ENCODE data around the gene CNN2. TPM values are rescaled to one million over a fixed set of nuclear protein-coding genes. Genes with fewer than 3 reads are reported as not detected.

Gene CNN2
- total and polyA plus RNA-seq, 9 of the 15 experiments (the other 6 are each of a cell fraction or from before 2014, with no cell fraction given) = 12.1 to 174 (median 52.7) TPM

DNA sequence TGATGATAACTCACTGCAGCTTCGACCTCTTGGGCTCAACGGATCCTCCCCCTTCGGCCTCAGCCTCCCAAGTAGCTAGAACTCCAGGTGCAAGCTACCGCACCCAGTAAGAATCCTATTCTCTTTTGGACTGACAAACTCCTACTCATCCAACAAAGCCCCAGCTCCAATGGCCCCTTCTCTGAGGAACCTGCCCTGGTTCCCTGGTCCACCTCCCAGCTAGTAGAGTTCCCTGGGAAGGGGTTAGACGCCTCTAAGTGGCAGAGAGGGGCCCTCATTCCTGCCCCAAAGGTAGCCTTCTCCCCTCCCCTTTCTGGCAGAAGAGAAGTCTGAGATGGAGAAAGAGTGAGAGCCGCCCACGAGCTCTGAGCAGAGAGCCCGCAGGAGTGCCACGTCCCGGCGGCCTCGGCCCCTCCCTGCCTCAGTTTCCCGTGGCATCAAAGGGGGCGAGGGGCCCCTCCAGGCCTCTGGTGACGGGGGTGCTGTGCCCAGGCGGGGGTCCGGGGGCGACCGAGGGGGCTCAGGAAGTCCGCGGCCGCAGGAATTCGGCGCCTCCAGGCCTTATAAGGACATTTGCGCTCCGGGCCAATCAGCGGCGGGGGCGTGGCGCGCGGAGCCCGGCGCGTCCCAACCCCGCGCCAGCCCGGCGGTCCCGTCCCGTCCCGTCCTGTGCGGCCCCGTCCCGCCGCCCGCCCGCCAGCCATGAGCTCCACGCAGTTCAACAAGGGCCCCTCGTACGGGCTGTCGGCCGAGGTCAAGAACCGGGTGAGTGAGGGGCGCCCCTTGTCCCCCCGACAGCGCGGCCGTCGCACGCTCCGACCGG, at the start of gene CNN2 (continued):
- TF ChIP-seq, protein P1, sequence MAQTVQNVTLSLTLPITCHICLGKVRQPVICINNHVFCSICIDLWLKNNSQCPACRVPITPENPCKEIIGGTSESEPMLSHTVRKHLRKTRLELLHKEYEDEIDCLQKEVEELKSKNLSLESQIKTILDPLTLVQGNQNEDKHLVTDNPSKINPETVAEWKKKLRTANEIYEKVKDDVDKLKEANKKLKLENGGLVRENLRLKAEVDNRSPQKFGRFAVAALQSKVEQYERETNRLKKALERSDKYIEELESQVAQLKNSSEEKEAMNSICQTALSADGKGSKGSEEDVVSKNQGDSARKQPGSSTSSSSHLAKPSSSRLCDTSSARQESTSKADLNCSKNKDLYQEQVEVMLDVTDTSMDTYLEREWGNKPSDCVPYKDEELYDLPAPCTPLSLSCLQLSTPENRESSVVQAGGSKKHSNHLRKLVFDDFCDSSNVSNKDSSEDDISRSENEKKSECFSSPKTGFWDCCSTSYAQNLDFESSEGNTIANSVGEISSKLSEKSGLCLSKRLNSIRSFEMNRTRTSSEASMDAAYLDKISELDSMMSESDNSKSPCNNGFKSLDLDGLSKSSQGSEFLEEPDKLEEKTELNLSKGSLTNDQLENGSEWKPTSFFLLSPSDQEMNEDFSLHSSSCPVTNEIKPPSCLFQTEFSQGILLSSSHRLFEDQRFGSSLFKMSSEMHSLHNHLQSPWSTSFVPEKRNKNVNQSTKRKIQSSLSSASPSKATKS (CRISPR knock-in tag; IDR thresholded peaks at IDR 0.05) = no peak
- TF ChIP-seq MTF1 (CRISPR knock-in tag; IDR thresholded peaks at IDR 0.05; ENCODE audit: borderline replicate concordance) = no peak
- TF ChIP-seq ZNF398 (CRISPR knock-in tag; IDR thresholded peaks at IDR 0.05) = no peak
- TF ChIP-seq ZSCAN29 (IDR thresholded peaks at IDR 0.05) = no peak
- no peak for TF ChIP-seq PHF20 (IDR thresholded peaks at IDR 0.05; ENCODE audit: partially characterized antibody)
- peak; percentile 49 for TF ChIP-seq ZFX (CRISPR knock-in tag; IDR thresholded peaks at IDR 0.05)
- peak; percentile 57 for TF ChIP-seq GABPB1 (CRISPR knock-in tag; IDR thresholded peaks at IDR 0.05)
- no peak for TF ChIP-seq ETS2 (tag; IDR thresholded peaks at IDR 0.05; ENCODE audit: borderline replicate concordance, poor library complexity, severe bottlenecking)
- no peak for TF ChIP-seq NFRKB (IDR thresholded peaks at IDR 0.05; ENCODE audit: low read depth)
- no peak for TF ChIP-seq STAT6 (CRISPR knock-in tag; IDR thresholded peaks at IDR 0.05)
- no peak for TF ChIP-seq TFAM (CRISPR knock-in tag; conservative IDR thresholded peaks at IDR 0.05)
- no peak for TF ChIP-seq CBFA2T3 (IDR thresholded peaks at IDR 0.05)
- TF ChIP-seq JUNB (CRISPR knock-in tag; conservative IDR thresholded peaks at IDR 0.05) = no peak
- TF ChIP-seq SRSF1 (IDR thresholded peaks at IDR 0.05; ENCODE audit: low read depth, low read length) = no peak
- TF ChIP-seq SRF (CRISPR knock-in tag; IDR thresholded peaks at IDR 0.05) = peak; percentile 97 to 98
- 0 out of 2 replicates have a peak, but pooled peaks have one; percentile 39 for TF ChIP-seq BACH1 (tag; IDR thresholded peaks at IDR 0.05)
- TF ChIP-seq BHLHE40 (IDR thresholded peaks at IDR 0.05; ENCODE audit: low read length) = no peak
